Loucy (cell line): ENCODE results near the gene IL17B.
"Not testable (repeated sequence)": the region's sequence is repeated elsewhere in the genome, so short reads cannot be mapped to it uniquely, and the experiment has no call there.

Experiments
- H2AFZ ChIP-seq: fragments of 200-600 bp; sonication (generic); 2 replicates; pipeline ENCODE4 v1.6.0; 2016; ENCODE audit warnings: antibody characterized with exemption, mild to moderate bottlenecking, low read length, moderate library complexity
- H3F3A ChIP-seq: fragments of 200-600 bp; 2 replicates; pipeline ENCODE4 v1.6.0; 2016; ENCODE audit warnings: antibody characterized with exemption, low read depth, mild to moderate bottlenecking
- H3K27me3 ChIP-seq: fragments of 200-600 bp; sonication (generic); 2 replicates; pipeline ENCODE4 v1.6.1; 2014; ENCODE audit warnings: low read length, mild to moderate bottlenecking; ENCODE audit not compliant: insufficient read depth, poor library complexity, severe bottlenecking
- H3K36me3 ChIP-seq: fragments of 200-600 bp; sonication (generic); 2 replicates; pipeline ENCODE4 v1.6.1; 2016; ENCODE audit warnings: low read length; ENCODE audit not compliant: insufficient read depth
- H3K4me1 ChIP-seq: fragments of 200-600 bp; sonication (generic); 2 replicates; pipeline ENCODE4 v1.5.1; 2014; ENCODE audit warnings: low read length, mild to moderate bottlenecking; ENCODE audit not compliant: insufficient read depth, poor library complexity, severe bottlenecking
- H3K4me2 ChIP-seq: fragments of 200-600 bp; sonication (generic); 2 replicates; pipeline ENCODE4 v1.6.0; 2014; ENCODE audit warnings: antibody characterized with exemption, low read length, low read depth, mild to moderate bottlenecking; ENCODE audit not compliant: poor library complexity, severe bottlenecking
- H3K4me3 ChIP-seq: fragments of 200-600 bp; sonication (generic); 2 replicates; pipeline ENCODE4 v1.5.1; 2014; ENCODE audit warnings: low read length, mild to moderate bottlenecking, mixed read lengths; ENCODE audit not compliant: poor library complexity, severe bottlenecking
- H3K79me2 ChIP-seq: fragments of 200-600 bp; sonication (generic); 2 replicates; pipeline ENCODE4 v1.6.1; 2014; ENCODE audit warnings: low read length; ENCODE audit not compliant: insufficient read depth
- H3K9ac ChIP-seq: fragments of 200-600 bp; sonication (generic); 2 replicates; pipeline ENCODE4 v1.6.0; 2014; ENCODE audit warnings: mild to moderate bottlenecking, low read depth, low read length, moderate library complexity; ENCODE audit not compliant: poor library complexity, severe bottlenecking
- H3K9me2 ChIP-seq: fragments of 200-600 bp; sonication (generic); replicated peaks from 2 replicates; pipeline ENCODE4 v1.6.1; 2016; ENCODE audit warnings: low read depth, low read length, mixed read lengths
- H3K9me3 ChIP-seq: fragments of 200-600 bp; sonication (generic); 2 replicates; pipeline ENCODE4 v1.6.1; 2014; ENCODE audit warnings: mild to moderate bottlenecking, antibody characterized with exemption, low read length, low read depth; ENCODE audit not compliant: insufficient read depth
- H4K20me1 ChIP-seq: fragments of 200-600 bp; sonication (generic); 2 replicates; pipeline ENCODE4 v1.6.0; 2014; ENCODE audit warnings: antibody characterized with exemption, low read length, mild to moderate bottlenecking; ENCODE audit not compliant: insufficient read depth, poor library complexity, severe bottlenecking
- CTCF ChIP-seq: fragments of 200-600 bp; sonication (generic); conservative IDR thresholded peaks from 2 replicates; pipeline ENCODE4 v1.5.1; 2014; ENCODE audit warnings: mild to moderate bottlenecking, antibody characterized with exemption, low read length
- EZH2phosphoT487 ChIP-seq: fragments of 200-600 bp; IDR thresholded peaks from 2 replicates; pipeline ENCODE4 v1.6.1; 2018; ENCODE audit warnings: antibody characterized with exemption, mild to moderate bottlenecking, moderate library complexity, borderline replicate concordance

The IL17B gene

GRCh38 chr5:149392718-149393117 lies 13.6 kb upstream of the IL17B start:
- Histone ChIP-seq H3K4me3 (no peak overlapping the region), H3K9me2 (no peaks in the 10 kb centered on the region), H3K4me2 (no peak overlapping the region), H3K9ac (no peak overlapping the region), H3K4me1 (no peaks in the 10 kb centered on the region), H4K20me1 (no peaks in the 10 kb centered on the region), H3K9me3 (no peaks in the 10 kb centered on the region), H3K27me3 (no peaks in the 10 kb centered on the region), H3K79me2 (no peaks in the 10 kb centered on the region), H3F3A (no peaks in the 10 kb centered on the region), H3K36me3 (no peaks in the 10 kb centered on the region), H2AFZ (no peak overlapping the region)
- TF ChIP-seq EZH2phosphoT487 (no peak), CTCF (no peak)

GRCh38 chr5:149391524-149391923 lies 12.4 kb upstream of the IL17B start:
- Histone ChIP-seq H3K4me1 (no peaks in the 10 kb centered on the region), H3K4me2 (no peak overlapping the region), H3K79me2 (no peaks in the 10 kb centered on the region), H3K36me3 (no peaks in the 10 kb centered on the region), H3K9ac (no peak overlapping the region), H3K9me2 (no peaks in the 10 kb centered on the region), H3K9me3 (no peaks in the 10 kb centered on the region), H3F3A (no peaks in the 10 kb centered on the region), H4K20me1 (no peaks in the 10 kb centered on the region), H2AFZ (no peak overlapping the region), H3K4me3 (no peak overlapping the region), H3K27me3 (no peaks in the 10 kb centered on the region)
- no peak for TF ChIP-seq CTCF
- TF ChIP-seq EZH2phosphoT487, result no peak

GRCh38 chr5:149391076-149391475 lies 12.0 kb upstream of the IL17B start:
- H3F3A ChIP-seq, H3K27me3 ChIP-seq, H3K4me2 ChIP-seq, H3K36me3 ChIP-seq, H3K9me2 ChIP-seq, H3K9me3 ChIP-seq, H2AFZ ChIP-seq, H4K20me1 ChIP-seq, H3K4me1 ChIP-seq, H3K79me2 ChIP-seq, H3K4me3 ChIP-seq, H3K9ac ChIP-seq: not testable (repeated sequence)

GRCh38 chr5:149389552-149390495 lies 10.7 kb upstream of the IL17B start:
- H3K4me1 ChIP-seq, result no peaks in the 10 kb centered on the region
- no peaks in the 10 kb centered on the region for H3K36me3 ChIP-seq
- TF ChIP-seq EZH2phosphoT487 (no peak), CTCF (no peak)
- H4K20me1 ChIP-seq, result no peaks in the 10 kb centered on the region
- H3K4me2 ChIP-seq, result no peak overlapping the region
- H3K9me2 ChIP-seq, result no peaks in the 10 kb centered on the region
- H3K9ac ChIP-seq, result no peak overlapping the region
- H3K4me3 ChIP-seq, result no peak overlapping the region
- no peaks in the 10 kb centered on the region for H3K79me2 ChIP-seq
- H2AFZ ChIP-seq, result no peak overlapping the region
- no peaks in the 10 kb centered on the region for H3K27me3 ChIP-seq
- no peaks in the 10 kb centered on the region for H3F3A ChIP-seq
- H3K9me3 ChIP-seq, result no peaks in the 10 kb centered on the region
